Stimulated activated CD8-positive, alpha-beta memory T cell treated with anti-CD3 and anti-CD28 coated beads, Interleukin-7, amount 100 ng/mL, for 4 hours (primary cell): ENCODE measurements around the gene INPP5F.
"Not testable (repeated sequence)": the region's sequence is repeated elsewhere in the genome, so short reads cannot be mapped to it uniquely, and the experiment has no call there.

Experiments used
- DNase-seq, 2 donors: peaks; one replicate each; pipeline ENCODE4 v3.0.0-alpha.2; 2020; ENCODE audit warnings: low read depth in 2 of 2

INPP5F gene

GRCh38 chr10:119863951-119864565 lies 138.2 kb downstream of the INPP5F start:
- DNase-seq: no peak

- DNase-seq: no peak
These were observed 139.9 kb downstream of the INPP5F start for GRCh38 chr10:119865699-119866240.

GRCh38 chr10:119867317-119867716 lies 141.5 kb downstream of the INPP5F start:
- DNase-seq: no peak

- DNase-seq: not testable (repeated sequence)
These were observed 143.5 kb downstream of the INPP5F start for GRCh38 chr10:119869398-119869797.

GRCh38 chr10:119871881-119872609 lies 146.2 kb downstream of the INPP5F start:
- peak; percentile 13 to 48 for DNase-seq

- DNase-seq: no peak
These were observed 146.7 kb downstream of the INPP5F start, which contains the start of gene MCMBP for GRCh38 chr10:119872610-119872859. TSS of gene MCMBP (minus strand) at chr10:119872843. CDS start at chr10:119872584, 259 bp downstream.

GRCh38 chr10:119872860-119873681 lies 147.2 kb downstream of the INPP5F start:
- DNase-seq: peak; percentile 63 to 87

- DNase-seq: no peak
These were observed 152.7 kb downstream of the INPP5F start for GRCh38 chr10:119878524-119878923.
